GM23338 (cell line): ENCODE results near the gene CBLN3. TPM values are rescaled to one million over a fixed set of nuclear protein-coding genes. Genes with fewer than 3 reads are reported as not detected.
"Not testable (repeated sequence)": the region's sequence is repeated elsewhere in the genome, so short reads cannot be mapped to it uniquely, and the experiment has no call there.

Experiments
- ATAC-seq: fragments of 200-7000 bp; cut with Tn5 transposase; 3 replicates; pipeline ENCODE4 v1.9.1; 2020
- DNase-seq: peaks from one replicate; pipeline ENCODE4 v3.0.0-alpha.2; 2015; ENCODE audit warnings: low spot score
- H2AFZ ChIP-seq: fragments of 200-600 bp; sonication (generic); 2 replicates; pipeline ENCODE4 v1.8.0; 2016; ENCODE audit warnings: antibody characterized with exemption, mild to moderate bottlenecking, moderate library complexity
- H3F3A ChIP-seq: fragments of 200-600 bp; sonication (generic); replicated peaks from 2 replicates; pipeline ENCODE4 v1.8.0; 2017; ENCODE audit warnings: antibody characterized with exemption, mixed run types, low read depth
- H3K27ac ChIP-seq: fragments of 200-600 bp; sonication (generic); 2 replicates; pipeline ENCODE4 v1.6.1; 2016; ENCODE audit warnings: low read depth
- H3K27me3 ChIP-seq: fragments of 200-600 bp; sonication (generic); 2 replicates; pipeline ENCODE4 v1.8.0; 2016; ENCODE audit warnings: mild to moderate bottlenecking, mixed run types, moderate library complexity; ENCODE audit not compliant: insufficient read depth
- H3K36me3 ChIP-seq: fragments of 200-600 bp; sonication (generic); 2 replicates; pipeline ENCODE4 v1.8.0; 2016; ENCODE audit warnings: mild to moderate bottlenecking; ENCODE audit not compliant: insufficient read depth
- H3K4me1 ChIP-seq: fragments of 200-600 bp; sonication (generic); 2 replicates; pipeline ENCODE4 v1.8.0; 2016; ENCODE audit warnings: mild to moderate bottlenecking, moderate library complexity; ENCODE audit not compliant: insufficient read depth
- H3K4me2 ChIP-seq: fragments of 200-600 bp; sonication (generic); 2 replicates; pipeline ENCODE4 v1.7.1; 2017; ENCODE audit warnings: mixed run types
- H3K4me3 ChIP-seq: fragments of 200-600 bp; sonication (generic); 2 replicates; pipeline ENCODE4 v1.6.1; 2016; ENCODE audit warnings: mixed run types
- H3K79me2 ChIP-seq: fragments of 200-600 bp; sonication (generic); replicated peaks from 2 replicates; pipeline ENCODE4 v1.8.0; 2017; ENCODE audit warnings: mild to moderate bottlenecking; ENCODE audit not compliant: insufficient read depth
- H3K9me2 ChIP-seq: fragments of 200-600 bp; sonication (generic); 2 replicates; pipeline ENCODE4 v1.8.0; 2017; ENCODE audit not compliant: insufficient read depth
- H4K20me1 ChIP-seq: fragments of 200-600 bp; sonication (generic); replicated peaks from 2 replicates; pipeline ENCODE4 v1.8.0; 2017; ENCODE audit warnings: mild to moderate bottlenecking; ENCODE audit not compliant: insufficient read depth
- H3K27ac Mint-ChIP-seq: 2 replicates; pipeline ENCODE4 v1.8.0; 2020; ENCODE audit warnings: inconsistent platforms, mild to moderate bottlenecking, moderate library complexity, mixed read lengths
- H3K27me3 Mint-ChIP-seq: 3 replicates; pipeline ENCODE4 v1.8.0; 2022; ENCODE audit warnings: low read depth, mild to moderate bottlenecking, moderate library complexity, mixed read lengths, inconsistent platforms; ENCODE audit not compliant: insufficient read depth, poor library complexity
- H3K36me3 Mint-ChIP-seq: 3 replicates; pipeline ENCODE4 v1.8.0; 2021; ENCODE audit warnings: low read depth, mild to moderate bottlenecking, inconsistent platforms, moderate library complexity, mixed read lengths
- H3K4me1 Mint-ChIP-seq: 3 replicates; pipeline ENCODE4 v1.8.0; 2020; ENCODE audit warnings: mild to moderate bottlenecking, inconsistent platforms, mixed read lengths
- H3K4me3 Mint-ChIP-seq: 3 replicates; pipeline ENCODE4 v1.8.0; 2021; ENCODE audit warnings: moderate library complexity, mild to moderate bottlenecking, inconsistent platforms, mixed read lengths
- H3K9me3 Mint-ChIP-seq: 3 replicates; pipeline ENCODE4 v1.8.0; 2020; ENCODE audit warnings: moderate library complexity, mild to moderate bottlenecking, inconsistent platforms, mixed read lengths
- CTCF ChIP-seq, 2 experiments: fragments of 200-600 bp in 1 of 2; sonication (generic) in 1 of 2; conservative IDR thresholded peaks; 2 replicates each; pipeline versions ENCODE4 v1.5.1 to v1.6.1; 2016 to 2017; ENCODE audit warnings: antibody characterized with exemption in 2 of 2, low read depth in 2 of 2, mild to moderate bottlenecking in 2 of 2, moderate library complexity in 1 of 2
- ZNF462 ChIP-seq: fragments of 250-450 bp; sonication (Bioruptor Pico); IDR thresholded peaks from 2 replicates; pipeline ENCODE4 v1.5.0; 2020; ENCODE audit warnings: mild to moderate bottlenecking, moderate library complexity
- polyA plus RNA-seq: library from polyadenylated mRNA; unstranded; fragments of >200 nt; fragmentation: Nextera tagmentation; extraction: Ambion mirVana; gene quantifications from 2 replicates; pipeline ENCODE4 v1.2.1, GENCODE V29; 2016
- total RNA-seq: library from RNA; depleted of rRNA; stranded (reverse); fragments of >200 nt; shearing (Covaris generic); gene quantifications from 2 replicates; pipeline ENCODE4 v1.2.3, GENCODE V29; 2014

The CBLN3 gene
- total and polyA plus RNA-seq, 2 experiments from 2014 or later = 0.07 to 0.19 TPM

- TF ChIP-seq ZNF462 (CRISPR knock-in tag) = no peak
- TF ChIP-seq CTCF (conservative IDR thresholded peaks at IDR 0.05; ENCODE audit: low read depth in 2 of 2) = no peak
These were observed 43.7 kb upstream of the CBLN3 start (continued) for GRCh38 chr14:24473211-24473610.

- ATAC-seq, H3K36me3 Mint-ChIP-seq, H3K4me1 Mint-ChIP-seq, H3K4me3 ChIP-seq, H2AFZ ChIP-seq, DNase-seq, H3K36me3 ChIP-seq, H3K79me2 ChIP-seq, H3K9me2 ChIP-seq, H3K27ac ChIP-seq, H3K27me3 ChIP-seq, H3K27ac Mint-ChIP-seq, H4K20me1 ChIP-seq, H3K4me3 Mint-ChIP-seq, H3F3A ChIP-seq, H3K4me1 ChIP-seq, H3K9me3 Mint-ChIP-seq, H3K4me2 ChIP-seq, H3K27me3 Mint-ChIP-seq: not testable (repeated sequence)
These were observed 41.0 kb upstream of the CBLN3 start for GRCh38 chr14:24470450-24470849.
